GM19239 (cell line): ENCODE results near the gene SNRNP25.

Source experiments
- DNase-seq: peaks from one replicate; pipeline ENCODE4 v3.0.0; 2011; ENCODE audit warnings: low spot score; ENCODE audit not compliant: insufficient read length
- FAIRE-seq: peaks from 2 replicates; lab custom pipeline; 2011; peaks lifted over from hg19 to GRCh38; lab: Jason Lieb, UNC

SNRNP25 gene

GRCh38 chr16:60929-61878, 7.6 kb downstream of the SNRNP25 start:
- DNase-seq (no peak), FAIRE-seq (no peak)

- DNase-seq (no peak), FAIRE-seq (no peak)
These were observed 8.3 kb downstream of the SNRNP25 start for GRCh38 chr16:61879-62281.

GRCh38 chr16:62283-62967, 8.8 kb downstream of the SNRNP25 start:
- FAIRE-seq, result no peak

DNA sequence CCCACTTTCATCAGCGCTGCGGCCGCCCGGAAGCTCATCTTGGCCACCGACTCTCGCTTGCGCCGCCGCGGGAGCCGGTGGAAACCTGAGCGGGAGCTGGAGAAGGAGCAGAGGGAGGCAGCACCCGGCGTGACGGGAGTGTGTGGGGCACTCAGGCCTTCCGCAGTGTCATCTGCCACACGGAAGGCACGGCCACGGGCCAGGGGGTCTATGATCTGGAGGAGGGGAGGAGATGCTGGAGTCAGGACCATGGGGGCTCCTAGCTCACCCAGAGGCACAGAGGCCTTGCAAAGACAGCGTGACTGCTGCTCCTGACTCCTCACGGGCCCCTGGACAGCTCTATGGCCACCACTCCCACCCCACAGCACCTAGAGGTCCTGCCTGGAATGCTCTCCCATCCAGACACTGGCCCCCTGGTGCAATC, 9.4 kb downstream of the SNRNP25 start:
- DNase-seq (no peak), FAIRE-seq (no peak)

More at GRCh38 chr16:62283-62967, 8.8 kb downstream of the SNRNP25 start:
- DNase-seq, result no peak

- DNase-seq (no peak), FAIRE-seq (no peak)
These were observed 9.8 kb downstream of the SNRNP25 start for GRCh38 chr16:63466-63865.

DNA sequence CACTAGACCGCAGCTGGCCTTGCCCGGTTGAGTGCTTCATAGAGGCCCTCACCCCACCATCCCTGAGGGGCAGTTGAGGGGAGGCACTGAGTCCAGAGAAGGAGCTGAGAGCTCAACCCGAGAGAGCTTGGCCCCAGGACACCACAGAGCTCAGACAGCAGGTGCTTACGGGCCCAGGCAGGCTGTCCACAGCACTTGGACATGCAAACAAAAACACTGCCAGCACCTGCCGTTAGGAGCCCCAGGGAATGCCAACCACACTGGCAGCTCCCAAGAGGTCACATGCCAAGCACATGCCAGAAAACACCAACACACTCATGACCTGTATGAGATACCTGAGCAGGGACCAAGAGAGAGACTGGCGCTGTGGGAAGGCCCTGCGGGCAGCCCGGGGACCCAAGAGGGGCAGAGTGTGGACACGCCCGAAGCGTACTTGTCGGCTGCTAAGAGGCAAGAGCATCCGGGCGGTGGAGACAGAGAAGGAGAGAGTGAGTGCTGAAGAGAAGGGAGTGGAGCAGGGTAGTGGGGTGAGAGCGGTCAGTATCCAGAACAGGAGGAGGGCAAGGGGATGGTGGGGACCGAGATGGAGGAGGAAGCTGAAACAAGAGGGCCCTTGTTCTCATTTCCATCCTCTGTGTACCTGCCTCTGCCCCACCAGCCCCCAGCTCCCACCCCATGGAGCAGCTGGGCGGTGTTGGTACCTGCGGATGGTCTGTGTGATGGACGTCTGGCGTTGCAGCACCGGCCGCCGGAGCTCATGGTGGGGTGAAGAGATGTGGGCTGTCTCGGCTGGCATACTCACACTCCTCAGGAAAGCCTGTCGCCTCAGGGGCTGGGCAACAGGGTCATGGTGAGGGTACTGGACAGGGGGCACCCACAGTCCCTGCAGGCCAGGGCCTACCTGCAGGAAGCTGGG, 10.6 kb downstream of the SNRNP25 start:
- DNase-seq (no peak), FAIRE-seq (no peak)

- FAIRE-seq (no peak), DNase-seq (no peak)
These were observed 11.3 kb downstream of the SNRNP25 start for GRCh38 chr16:64914-65255.

GRCh38 chr16:65745-66144, 12.1 kb downstream of the SNRNP25 start:
- FAIRE-seq (peak; percentile 76), DNase-seq (peak; percentile 98)

- no peak for DNase-seq
- no peak for FAIRE-seq
These were observed 12.9 kb downstream of the SNRNP25 start for GRCh38 chr16:66309-67182.

DNA sequence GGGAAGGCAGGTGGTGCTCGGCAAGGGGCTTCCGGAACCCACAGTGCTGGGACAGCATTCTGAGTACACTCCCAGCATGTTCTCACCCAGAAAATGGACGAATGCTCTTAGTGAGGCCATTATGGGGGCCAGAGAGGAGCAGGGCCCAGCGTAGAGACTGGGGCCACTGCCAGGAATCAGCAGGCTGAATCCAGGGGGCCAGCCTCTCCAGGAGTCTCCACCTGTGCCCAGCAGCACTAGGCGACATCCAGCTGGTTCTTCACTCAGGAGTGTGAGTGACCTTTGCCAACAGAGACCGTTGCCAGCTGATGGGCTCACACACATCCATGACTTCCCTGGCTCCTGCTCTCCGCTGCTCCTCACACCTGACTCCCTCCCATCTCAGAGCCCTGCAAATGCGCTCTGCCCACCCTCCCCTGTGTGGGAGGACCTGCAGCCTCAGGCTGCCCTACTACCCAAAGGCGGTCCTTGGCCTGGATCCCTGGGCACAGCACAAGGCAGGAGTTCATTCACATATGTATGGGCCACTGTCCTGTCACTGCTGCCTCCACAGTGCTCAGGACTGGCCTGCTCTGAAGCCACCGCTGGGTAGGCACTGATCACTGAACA, 13.7 kb downstream of the SNRNP25 start:
- no peak for FAIRE-seq

DNA sequence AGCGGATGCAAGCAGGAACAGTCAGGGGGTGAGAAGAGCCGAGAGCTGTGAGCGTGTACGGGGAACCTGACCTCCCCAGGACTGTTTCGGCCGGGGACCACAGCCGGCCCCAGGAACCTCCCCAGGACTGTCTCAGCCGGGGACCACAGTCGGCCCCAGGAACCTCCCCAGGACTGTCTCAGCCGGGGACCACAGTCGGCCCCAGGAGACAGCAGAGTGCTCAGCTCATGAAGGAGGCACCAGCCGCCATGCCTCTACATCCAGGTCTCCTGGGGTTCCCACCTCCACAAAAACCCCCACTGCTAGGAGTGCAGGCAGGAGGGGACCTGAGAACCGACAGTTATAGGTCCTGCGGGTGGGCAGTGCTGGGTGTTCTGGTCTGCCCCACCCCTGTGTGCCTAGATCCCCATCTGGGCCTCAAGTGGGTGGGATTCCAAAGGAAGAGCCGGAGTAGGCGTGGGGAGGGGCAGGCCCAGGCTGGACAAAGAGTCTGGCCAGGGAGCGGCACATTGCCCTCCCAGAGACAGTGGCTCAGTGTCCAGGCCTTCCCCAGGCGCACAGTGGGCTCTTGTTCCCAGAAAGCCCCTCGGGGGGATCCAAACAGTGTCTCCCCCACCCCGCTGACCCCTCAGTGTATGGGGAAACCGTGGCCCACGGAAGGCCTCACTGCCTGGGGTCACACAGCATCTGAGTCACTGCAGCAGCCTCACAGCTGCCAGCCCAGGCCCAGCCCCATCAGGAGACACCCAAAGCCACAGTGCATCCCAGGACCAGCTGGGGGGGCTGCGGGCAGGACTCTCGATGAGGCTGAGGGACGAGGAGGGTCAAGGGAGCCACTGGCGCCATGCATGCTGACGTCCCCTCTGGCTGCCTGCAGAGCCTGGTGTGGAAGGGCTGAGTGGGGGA, 14.5 kb downstream of the SNRNP25 start:
- FAIRE-seq (no peak), DNase-seq (no peak)

More for the DNA sequence above, 13.7 kb downstream of the SNRNP25 start:
- DNase-seq, result no peak

- DNase-seq (no peak), FAIRE-seq (no peak)
These were observed 15.6 kb downstream of the SNRNP25 start for GRCh38 chr16:69181-69580.

- FAIRE-seq (no peak), DNase-seq (no peak)
These were observed 17.5 kb downstream of the SNRNP25 start for GRCh38 chr16:71210-71539.

- no peak for FAIRE-seq
- DNase-seq, result no peak
These were observed 18.1 kb downstream of the SNRNP25 start for GRCh38 chr16:71540-72401.

DNA sequence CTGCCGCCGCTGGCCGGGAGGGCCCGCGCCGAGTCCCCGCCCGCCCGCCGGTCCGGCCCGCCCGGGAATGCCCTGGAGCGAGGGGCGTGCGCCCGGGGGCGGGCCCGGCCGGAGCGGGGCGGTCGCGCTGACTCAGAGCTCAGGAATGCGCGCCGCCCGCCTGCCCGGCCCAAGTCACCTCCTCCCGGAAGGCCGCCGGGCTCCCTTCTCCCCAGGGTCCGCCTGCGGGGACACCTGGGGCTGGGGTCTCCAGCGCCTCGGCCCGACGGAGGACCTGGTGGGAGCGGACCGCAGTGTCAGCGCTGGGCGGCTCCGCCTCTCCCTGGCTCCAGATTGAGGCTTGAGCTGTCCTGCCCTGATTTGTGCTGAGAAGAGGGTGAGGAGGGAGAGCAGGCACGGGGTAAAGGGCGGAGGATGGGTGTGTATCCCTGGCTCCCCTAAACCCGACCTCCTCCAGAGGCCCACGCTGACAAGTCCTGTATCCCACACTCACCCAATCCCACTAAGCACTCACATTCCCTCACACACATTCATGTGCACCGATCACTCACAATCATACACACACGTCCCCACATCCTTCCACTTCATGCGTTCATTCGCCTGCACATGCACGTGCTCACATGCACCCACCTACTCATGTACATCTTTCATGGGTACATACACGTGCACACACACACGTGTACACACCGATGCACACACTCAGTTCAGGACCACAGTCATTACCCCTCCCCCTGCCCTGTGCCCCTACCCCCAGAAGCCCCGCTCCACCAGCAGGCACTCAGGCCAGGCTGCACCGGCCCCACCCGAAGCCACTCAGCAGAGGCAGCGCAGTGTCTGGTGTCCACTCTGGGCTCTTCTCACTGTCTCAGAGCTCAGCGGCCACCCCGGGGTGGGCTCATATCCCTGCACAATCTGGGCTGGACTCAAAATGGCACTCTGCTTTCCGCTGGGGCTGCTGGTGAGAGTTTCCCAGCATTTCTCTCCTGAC, 19.2 kb downstream of the SNRNP25 start, which contains the start of gene RHBDF1:
TSS of gene RHBDF1 (minus strand) at position 71 of the 988 bp plus-strand sequence. CDS start 7,616 bp downstream, outside the sequence.
- DNase-seq, result no peak
- no peak for FAIRE-seq
